Measurements from ENCODE around the gene HOMER1.

DNA sequence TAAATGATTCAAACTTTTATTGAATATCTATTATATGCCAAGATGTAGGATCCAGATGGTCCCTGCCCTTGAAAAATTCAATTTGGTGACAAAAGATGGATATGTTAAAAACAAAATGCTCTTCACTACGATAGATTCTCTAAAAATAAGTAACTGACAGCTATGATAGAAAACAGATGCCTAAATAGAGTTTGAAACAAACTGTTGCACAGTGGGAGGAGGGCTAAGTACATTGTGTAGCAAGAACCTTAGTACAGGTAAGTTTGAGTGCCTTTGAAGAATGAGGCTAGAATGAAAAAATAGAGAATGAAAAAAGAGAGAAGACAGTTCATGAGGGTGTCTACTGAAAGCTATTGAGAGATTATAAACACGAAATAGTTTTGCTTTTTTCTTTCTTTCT is 54.3 kb downstream of the HOMER1 start:
- TF ChIP-seq, protein P1, sequence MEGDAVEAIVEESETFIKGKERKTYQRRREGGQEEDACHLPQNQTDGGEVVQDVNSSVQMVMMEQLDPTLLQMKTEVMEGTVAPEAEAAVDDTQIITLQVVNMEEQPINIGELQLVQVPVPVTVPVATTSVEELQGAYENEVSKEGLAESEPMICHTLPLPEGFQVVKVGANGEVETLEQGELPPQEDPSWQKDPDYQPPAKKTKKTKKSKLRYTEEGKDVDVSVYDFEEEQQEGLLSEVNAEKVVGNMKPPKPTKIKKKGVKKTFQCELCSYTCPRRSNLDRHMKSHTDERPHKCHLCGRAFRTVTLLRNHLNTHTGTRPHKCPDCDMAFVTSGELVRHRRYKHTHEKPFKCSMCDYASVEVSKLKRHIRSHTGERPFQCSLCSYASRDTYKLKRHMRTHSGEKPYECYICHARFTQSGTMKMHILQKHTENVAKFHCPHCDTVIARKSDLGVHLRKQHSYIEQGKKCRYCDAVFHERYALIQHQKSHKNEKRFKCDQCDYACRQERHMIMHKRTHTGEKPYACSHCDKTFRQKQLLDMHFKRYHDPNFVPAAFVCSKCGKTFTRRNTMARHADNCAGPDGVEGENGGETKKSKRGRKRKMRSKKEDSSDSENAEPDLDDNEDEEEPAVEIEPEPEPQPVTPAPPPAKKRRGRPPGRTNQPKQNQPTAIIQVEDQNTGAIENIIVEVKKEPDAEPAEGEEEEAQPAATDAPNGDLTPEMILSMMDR (IDR thresholded peaks at IDR 0.05; ENCODE audit: low read depth, low read length, poor library complexity, severe bottlenecking): no peak
- no peak for TF ChIP-seq EZH2phosphoT487 (IDR thresholded peaks at IDR 0.05; ENCODE audit: borderline replicate concordance, low read length)
